HG03378 (cell line): ENCODE results near the gene CIB2.

ENCODE experiments used
- ATAC-seq: cut with Tn5 transposase; IDR thresholded peaks from one replicate; pipeline ENCODE4 v1.9.1; 2021; ENCODE audit warnings: mild to moderate bottlenecking, moderate library complexity; ENCODE audit not compliant: unreplicated experiment

The CIB2 gene

GRCh38 chr15:78109156-78109555 lies 22.1 kb downstream of the CIB2 start:
- no peak for ATAC-seq

- ATAC-seq = no peak
These were observed 22.8 kb downstream of the CIB2 start for GRCh38 chr15:78108300-78109084.

GRCh38 chr15:78107471-78107870 lies 23.8 kb downstream of the CIB2 start:
- ATAC-seq = no peak

- no peak for ATAC-seq
These were observed 25.6 kb downstream of the CIB2 start for GRCh38 chr15:78105476-78106241.

GRCh38 chr15:78104566-78105475 lies 26.4 kb downstream of the CIB2 start:
- ATAC-seq = no peak

GRCh38 chr15:78104119-78104479 lies 27.1 kb downstream of the CIB2 start:
- ATAC-seq = no peak

- peak; percentile 60 for ATAC-seq
These were observed 27.7 kb downstream of the CIB2 start for GRCh38 chr15:78103406-78104118.

- no peak for ATAC-seq
These were observed 28.5 kb downstream of the CIB2 start for GRCh38 chr15:78102741-78103140.

- no peak for ATAC-seq
These were observed 29.0 kb downstream of the CIB2 start for GRCh38 chr15:78102211-78102610.

GRCh38 chr15:78101423-78102105 lies 29.7 kb downstream of the CIB2 start:
- no peak for ATAC-seq

GRCh38 chr15:78100886-78101285 lies 30.4 kb downstream of the CIB2 start:
- ATAC-seq = no peak

- no peak for ATAC-seq
These were observed 33.0 kb downstream of the CIB2 start for GRCh38 chr15:78098131-78098755.

GRCh38 chr15:78097667-78098066 lies 33.6 kb downstream of the CIB2 start:
- ATAC-seq = no peak

- ATAC-seq = no peak
These were observed 37.8 kb downstream of the CIB2 start for GRCh38 chr15:78093242-78094020.

GRCh38 chr15:78092261-78093041 lies 38.8 kb downstream of the CIB2 start, which contains the start of gene SH2D7:
TSS of gene SH2D7 (plus strand) at chr15:78092561. CDS start at chr15:78092585, 24 bp downstream.
- ATAC-seq = no peak

- no peak for ATAC-seq
These were observed 40.7 kb downstream of the CIB2 start for GRCh38 chr15:78090422-78091063.

GRCh38 chr15:78088773-78089080 lies 42.5 kb downstream of the CIB2 start:
- ATAC-seq = no peak
